ENCODE data around the gene ZNF668. TPM values are rescaled to one million over a fixed set of nuclear protein-coding genes. Genes with fewer than 3 reads are reported as not detected.
A peak's percentile ranks its signal among the peaks of the same experiment; 100 is the strongest.

ZNF668 gene
- total RNA-seq, 1 donor, result 10.7 TPM

- no peak overlapping the region for H3K4me3 ChIP-seq (ENCODE audit: low read length)
- H3K9me3 ChIP-seq (ENCODE audit: low read depth, low read length), result no peaks in the 10 kb centered on the region
- H3K4me1 ChIP-seq (ENCODE audit: insufficient read depth, low read length), result peaks cover 24% of the 10 kb centered on the region
- no peaks in the 10 kb centered on the region for H3K27me3 ChIP-seq (ENCODE audit: insufficient read depth, low read length)
Observed at GRCh38 chr16:31078597-31079341, 4.7 kb upstream of the ZNF668 start.

GRCh38 chr16:31077592-31078396 is 3.8 kb upstream of the ZNF668 start:
- H3K27me3 ChIP-seq (ENCODE audit: insufficient read depth, low read length), result no peaks in the 10 kb centered on the region
- no peaks in the 10 kb centered on the region for H3K9me3 ChIP-seq (ENCODE audit: low read depth, low read length)
- H3K4me1 ChIP-seq (ENCODE audit: insufficient read depth, low read length), result peaks cover 25% of the 10 kb centered on the region
- no peak overlapping the region for H3K4me3 ChIP-seq (ENCODE audit: low read length)

GRCh38 chr16:31077024-31077423 is 3.0 kb upstream of the ZNF668 start:
- H3K27me3 ChIP-seq (ENCODE audit: insufficient read depth, low read length), result no peaks in the 10 kb centered on the region
- no peak overlapping the region for H3K4me3 ChIP-seq (ENCODE audit: low read length)
- no peaks in the 10 kb centered on the region for H3K9me3 ChIP-seq (ENCODE audit: low read depth, low read length)
- H3K4me1 ChIP-seq (ENCODE audit: insufficient read depth, low read length), result peaks cover 33% of the 10 kb centered on the region

GRCh38 chr16:31076319-31076718 is 2.3 kb upstream of the ZNF668 start:
- no peaks in the 10 kb centered on the region for H3K27me3 ChIP-seq (ENCODE audit: insufficient read depth, low read length)
- H3K4me1 ChIP-seq (ENCODE audit: insufficient read depth, low read length), result peaks cover 38% of the 10 kb centered on the region
- no peak overlapping the region for H3K4me3 ChIP-seq (ENCODE audit: low read length)
- no peaks in the 10 kb centered on the region for H3K9me3 ChIP-seq (ENCODE audit: low read depth, low read length)

- Histone ChIP-seq H3K27me3 (ENCODE audit: insufficient read depth, low read length) (no peaks in the 10 kb centered on the region), H3K4me3 (ENCODE audit: low read length) (peak overlapping the region; percentile 79), H3K9me3 (ENCODE audit: low read depth, low read length) (no peaks in the 10 kb centered on the region), H3K4me1 (ENCODE audit: insufficient read depth, low read length) (peaks cover 38% of the 10 kb centered on the region)
Observed at GRCh38 chr16:31074814-31075183, 759 bp upstream of the ZNF668 start.

GRCh38 chr16:31073142-31073969 is 684 bp downstream of the ZNF668 start:
- no peaks in the 10 kb centered on the region for H3K27me3 ChIP-seq (ENCODE audit: insufficient read depth, low read length)
- H3K4me1 ChIP-seq (ENCODE audit: insufficient read depth, low read length), result peaks cover 31% of the 10 kb centered on the region
- H3K4me3 ChIP-seq (ENCODE audit: low read length), result peak overlapping the region; percentile 79
- H3K9me3 ChIP-seq (ENCODE audit: low read depth, low read length), result no peaks in the 10 kb centered on the region

GRCh38 chr16:31072540-31073141 is 1.4 kb downstream of the ZNF668 start:
- Histone ChIP-seq H3K4me1 (ENCODE audit: insufficient read depth, low read length) (peaks cover 31% of the 10 kb centered on the region), H3K27me3 (ENCODE audit: insufficient read depth, low read length) (no peaks in the 10 kb centered on the region), H3K4me3 (ENCODE audit: low read length) (peak overlapping the region; percentile 79), H3K9me3 (ENCODE audit: low read depth, low read length) (no peaks in the 10 kb centered on the region)

GRCh38 chr16:31071861-31072260 is 2.2 kb downstream of the ZNF668 start:
- no peaks in the 10 kb centered on the region for H3K9me3 ChIP-seq (ENCODE audit: low read depth, low read length)
- no peaks in the 10 kb centered on the region for H3K27me3 ChIP-seq (ENCODE audit: insufficient read depth, low read length)
- H3K4me1 ChIP-seq (ENCODE audit: insufficient read depth, low read length), result peaks cover 31% of the 10 kb centered on the region
- no peak overlapping the region for H3K4me3 ChIP-seq (ENCODE audit: low read length)

- Histone ChIP-seq H3K27me3 (ENCODE audit: insufficient read depth, low read length) (no peaks in the 10 kb centered on the region), H3K9me3 (ENCODE audit: low read depth, low read length) (no peaks in the 10 kb centered on the region), H3K4me1 (ENCODE audit: insufficient read depth, low read length) (peaks cover 42% of the 10 kb centered on the region), H3K4me3 (ENCODE audit: low read length) (no peak overlapping the region)
Observed at GRCh38 chr16:31067342-31067741, 6.7 kb downstream of the ZNF668 start.

GRCh38 chr16:31064882-31065461 is 9.1 kb downstream of the ZNF668 start:
- Histone ChIP-seq H3K4me3 (ENCODE audit: low read length) (no peak overlapping the region), H3K27me3 (ENCODE audit: insufficient read depth, low read length) (no peaks in the 10 kb centered on the region), H3K4me1 (ENCODE audit: insufficient read depth, low read length) (peaks cover 40% of the 10 kb centered on the region), H3K9me3 (ENCODE audit: low read depth, low read length) (no peaks in the 10 kb centered on the region)

- Histone ChIP-seq H3K9me3 (ENCODE audit: low read depth, low read length) (no peaks in the 10 kb centered on the region), H3K27me3 (ENCODE audit: insufficient read depth, low read length) (no peaks in the 10 kb centered on the region), H3K4me1 (ENCODE audit: insufficient read depth, low read length) (peaks cover 40% of the 10 kb centered on the region), H3K4me3 (ENCODE audit: low read length) (no peak overlapping the region)
Observed at GRCh38 chr16:31063843-31064611, 10.0 kb downstream of the ZNF668 start.

- H3K4me3 ChIP-seq (ENCODE audit: low read length), result no peak overlapping the region
- no peaks in the 10 kb centered on the region for H3K27me3 ChIP-seq (ENCODE audit: insufficient read depth, low read length)
- H3K4me1 ChIP-seq (ENCODE audit: insufficient read depth, low read length), result peaks cover 40% of the 10 kb centered on the region
- H3K9me3 ChIP-seq (ENCODE audit: low read depth, low read length), result no peaks in the 10 kb centered on the region
Observed at GRCh38 chr16:31063495-31063842, 10.6 kb downstream of the ZNF668 start.

GRCh38 chr16:31061813-31062440 is 12.1 kb downstream of the ZNF668 start:
- Histone ChIP-seq H3K4me3 (ENCODE audit: low read length) (no peak overlapping the region), H3K9me3 (ENCODE audit: low read depth, low read length) (no peaks in the 10 kb centered on the region), H3K4me1 (ENCODE audit: insufficient read depth, low read length) (peaks cover 40% of the 10 kb centered on the region), H3K27me3 (ENCODE audit: insufficient read depth, low read length) (no peaks in the 10 kb centered on the region)
